ENCODE measurements around the gene PAK5.
A peak's percentile ranks its signal among the peaks of the same experiment; 100 is the strongest.

PAK5 gene

DNA sequence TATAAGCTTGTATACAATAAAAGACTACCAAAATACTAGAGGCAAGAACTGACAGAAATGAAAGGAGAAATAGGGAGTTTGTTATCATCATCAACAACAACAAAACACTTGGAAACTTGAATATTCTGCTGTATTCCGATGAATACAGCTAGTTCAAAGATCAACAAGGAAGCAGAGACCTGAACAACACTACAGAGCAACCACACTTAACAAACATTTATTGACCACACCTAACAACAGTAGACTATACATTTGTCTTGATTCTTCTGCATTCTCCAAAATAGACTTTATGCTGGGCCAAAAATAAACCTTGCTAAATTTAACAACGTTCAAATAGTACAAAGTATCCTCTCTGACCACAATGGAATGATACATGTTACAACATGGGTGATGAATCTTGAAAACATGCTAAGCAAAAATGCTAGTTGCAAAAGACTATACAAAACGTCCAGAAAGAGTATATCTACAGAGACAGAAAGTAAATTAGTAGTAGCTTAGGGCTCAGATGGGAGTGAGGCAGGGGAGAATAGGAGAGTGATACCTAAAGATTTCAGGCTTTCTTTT is 39.1 kb upstream of the PAK5 start:
- H3K36me3 ChIP-seq = no peaks in the 10 kb centered on the region
- no peaks in the 10 kb centered on the region for H3K4me1 ChIP-seq
- no peaks in the 10 kb centered on the region for H3K9me3 ChIP-seq
- no peak for DNase-seq
- peaks cover 10% of the 10 kb centered on the region for H3K27me3 ChIP-seq
- no peak overlapping the region for H3K4me3 ChIP-seq (ENCODE audit: low read depth, low read length)
- TF ChIP-seq CTCF (IDR thresholded peaks at IDR 0.05; ENCODE audit: low read depth, low read length) = no peak

DNA sequence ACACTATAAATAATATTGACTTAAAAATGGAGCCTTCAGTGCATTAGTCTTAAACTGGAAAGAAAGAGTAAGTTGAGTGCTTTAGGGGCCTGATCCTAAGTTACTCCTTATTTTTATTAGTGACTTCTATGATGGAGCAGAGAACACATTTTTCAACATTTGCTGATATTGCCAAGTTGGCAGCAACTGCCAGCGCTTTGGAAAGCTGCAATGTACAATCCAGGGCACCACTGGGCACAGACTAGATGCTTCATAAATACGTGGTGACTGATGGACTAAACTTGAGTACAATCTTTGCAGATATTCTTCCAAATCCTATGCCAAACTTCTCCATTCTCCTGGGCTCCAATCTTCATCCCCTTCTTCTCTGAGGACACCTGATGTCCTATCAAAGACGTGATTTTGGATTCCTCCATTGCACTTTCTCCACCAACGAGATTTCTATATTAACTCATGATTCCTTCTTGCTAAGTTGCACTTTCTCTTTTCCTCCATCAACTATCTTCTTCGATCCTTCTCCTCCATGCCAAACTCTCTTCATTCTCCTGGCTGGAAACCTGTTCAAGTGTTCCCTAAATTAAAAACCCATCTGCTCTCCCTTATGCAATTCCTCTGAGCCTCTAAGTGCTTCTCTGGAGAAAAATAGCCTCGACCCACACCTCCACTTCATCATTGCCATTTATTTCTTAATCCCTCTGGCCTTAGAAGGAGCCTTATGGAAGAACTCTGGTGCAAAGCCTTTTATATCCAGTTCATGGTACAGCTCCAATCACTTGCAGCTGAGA is 28.5 kb upstream of the PAK5 start:
- Histone ChIP-seq H3K27me3 (peaks cover 15% of the 10 kb centered on the region), H3K4me1 (no peaks in the 10 kb centered on the region), H3K36me3 (no peaks in the 10 kb centered on the region), H3K4me3 (ENCODE audit: low read depth, low read length) (no peak overlapping the region), H3K9me3 (no peaks in the 10 kb centered on the region)
- TF ChIP-seq CTCF (IDR thresholded peaks at IDR 0.05; ENCODE audit: low read depth, low read length) = no peak
- no peak for DNase-seq

GRCh38 chr20:9852566-9852965 is 13.7 kb upstream of the PAK5 start:
- TF ChIP-seq CTCF (IDR thresholded peaks at IDR 0.05; ENCODE audit: low read depth, low read length) = no peak
- no peak for DNase-seq
- H3K36me3 ChIP-seq = no peaks in the 10 kb centered on the region
- H3K4me1 ChIP-seq = no peaks in the 10 kb centered on the region
- H3K9me3 ChIP-seq = no peaks in the 10 kb centered on the region
- H3K27me3 ChIP-seq = peaks cover 28% of the 10 kb centered on the region
- H3K4me3 ChIP-seq (ENCODE audit: low read depth, low read length) = no peak overlapping the region

GRCh38 chr20:9839626-9840025 is 750 bp upstream of the PAK5 start:
- Histone ChIP-seq H3K4me3 (ENCODE audit: low read depth, low read length) (peak overlapping the region; percentile 43), H3K27me3 (peaks cover 30% of the 10 kb centered on the region), H3K4me1 (no peaks in the 10 kb centered on the region; the same call in 1 of the 2 replicates), H3K9me3 (no peaks in the 10 kb centered on the region), H3K36me3 (no peaks in the 10 kb centered on the region)
- TF ChIP-seq CTCF (IDR thresholded peaks at IDR 0.05; ENCODE audit: low read depth, low read length) = no peak
- DNase-seq = no peak

DNA sequence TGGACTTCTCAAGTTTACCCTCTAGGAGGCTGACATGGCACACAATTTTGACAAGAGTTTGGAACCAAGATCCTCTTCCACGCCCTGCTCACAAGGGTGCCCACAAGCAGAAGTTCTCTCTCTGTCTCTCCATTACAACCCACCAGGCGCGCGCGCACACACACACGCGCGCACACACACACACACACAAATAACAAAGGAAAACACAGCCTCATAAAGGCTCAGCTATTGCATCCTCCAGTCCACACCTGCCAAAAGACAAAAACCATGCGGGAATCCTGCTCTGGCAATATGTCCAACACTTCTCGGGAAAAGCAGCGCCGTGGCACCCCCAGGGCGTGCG is 870 bp downstream of the PAK5 start:
- H3K9me3 ChIP-seq = no peaks in the 10 kb centered on the region
- peak; percentile 7 for DNase-seq
- no peak for TF ChIP-seq CTCF (IDR thresholded peaks at IDR 0.05; ENCODE audit: low read depth, low read length)
- H3K36me3 ChIP-seq = no peaks in the 10 kb centered on the region
- no peaks in the 10 kb centered on the region; the same call in 1 of the 2 replicates for H3K4me1 ChIP-seq
- H3K27me3 ChIP-seq = peaks cover 22% of the 10 kb centered on the region
- peak overlapping the region; percentile 71 for H3K4me3 ChIP-seq (ENCODE audit: low read depth, low read length)

DNA sequence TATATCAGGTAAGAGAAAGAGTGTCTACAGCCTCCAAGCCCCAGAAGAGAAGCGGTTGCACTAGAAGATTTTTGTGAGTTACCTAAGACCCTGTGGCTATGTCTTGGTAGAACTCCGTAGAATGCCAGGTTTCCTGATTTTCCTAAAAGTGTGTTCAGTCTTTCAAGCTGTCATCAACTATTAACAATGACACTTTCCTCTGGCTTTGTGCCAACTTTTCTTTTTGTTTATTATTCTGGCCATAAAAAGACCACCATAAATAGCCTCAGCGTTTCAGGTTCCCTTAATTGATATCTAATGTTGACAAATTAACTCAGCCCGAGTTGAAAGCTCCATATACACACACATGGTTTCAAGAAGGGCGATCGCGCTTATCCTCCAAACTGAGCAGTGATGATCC is 1.2 kb downstream of the PAK5 start:
- Histone ChIP-seq H3K9me3 (no peaks in the 10 kb centered on the region), H3K4me3 (ENCODE audit: low read depth, low read length) (peak overlapping the region; percentile 71), H3K4me1 (no peaks in the 10 kb centered on the region; the same call in 1 of the 2 replicates), H3K36me3 (no peaks in the 10 kb centered on the region), H3K27me3 (peaks cover 19% of the 10 kb centered on the region)
- 0 out of 2 replicates have a peak, but pooled peaks have one; percentile 1 for TF ChIP-seq CTCF (IDR thresholded peaks at IDR 0.05; ENCODE audit: low read depth, low read length)
- DNase-seq = no peak
